ENCODE data around the gene LDB3.

DNA sequence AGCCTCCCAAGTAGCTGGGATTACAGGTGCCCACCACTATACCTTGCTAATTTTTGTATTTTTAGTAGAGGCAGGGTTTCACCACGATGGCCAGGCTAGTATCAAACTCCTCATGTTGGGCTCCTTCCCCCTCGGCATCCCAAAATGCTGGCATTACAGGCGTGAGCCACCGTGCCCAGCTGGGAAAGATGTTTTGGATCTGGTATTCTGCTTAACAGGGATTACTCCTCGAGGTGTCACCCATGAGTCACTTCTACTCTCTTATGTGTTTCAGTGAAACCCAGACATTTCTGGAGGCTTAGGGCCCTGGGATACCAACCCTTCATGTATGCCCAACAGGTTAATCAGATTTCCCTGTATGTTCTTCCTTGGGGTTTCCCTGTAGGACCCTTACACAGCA, 25.8 kb upstream of the LDB3 start:
- no peak for TF ChIP-seq EZH2 (IDR thresholded peaks at IDR 0.05; ENCODE audit: low read length)
- TF ChIP-seq, protein P1, sequence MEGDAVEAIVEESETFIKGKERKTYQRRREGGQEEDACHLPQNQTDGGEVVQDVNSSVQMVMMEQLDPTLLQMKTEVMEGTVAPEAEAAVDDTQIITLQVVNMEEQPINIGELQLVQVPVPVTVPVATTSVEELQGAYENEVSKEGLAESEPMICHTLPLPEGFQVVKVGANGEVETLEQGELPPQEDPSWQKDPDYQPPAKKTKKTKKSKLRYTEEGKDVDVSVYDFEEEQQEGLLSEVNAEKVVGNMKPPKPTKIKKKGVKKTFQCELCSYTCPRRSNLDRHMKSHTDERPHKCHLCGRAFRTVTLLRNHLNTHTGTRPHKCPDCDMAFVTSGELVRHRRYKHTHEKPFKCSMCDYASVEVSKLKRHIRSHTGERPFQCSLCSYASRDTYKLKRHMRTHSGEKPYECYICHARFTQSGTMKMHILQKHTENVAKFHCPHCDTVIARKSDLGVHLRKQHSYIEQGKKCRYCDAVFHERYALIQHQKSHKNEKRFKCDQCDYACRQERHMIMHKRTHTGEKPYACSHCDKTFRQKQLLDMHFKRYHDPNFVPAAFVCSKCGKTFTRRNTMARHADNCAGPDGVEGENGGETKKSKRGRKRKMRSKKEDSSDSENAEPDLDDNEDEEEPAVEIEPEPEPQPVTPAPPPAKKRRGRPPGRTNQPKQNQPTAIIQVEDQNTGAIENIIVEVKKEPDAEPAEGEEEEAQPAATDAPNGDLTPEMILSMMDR (optimal IDR thresholded peaks at IDR 0.05 in 1 of 3, IDR thresholded peaks at IDR 0.05 in 1 of 3, conservative IDR thresholded peaks at IDR 0.05 in 1 of 3; ENCODE audit: extremely low read depth in 1 of 3, insufficient read depth in 2 of 3, low read length in 3 of 3) = peak in 1 of 3 experiments; percentile 47

Data from keratinocyte (primary cell).